PC-3 (cell line): ENCODE measurements around the gene CAPN7. TPM values are rescaled to one million over a fixed set of nuclear protein-coding genes. Genes with fewer than 3 reads are reported as not detected.

Experiments
- ATAC-seq: fragments of 200-7000 bp; cut with Tn5 transposase; 2 replicates; pipeline ENCODE4 v1.9.1; 2020; ENCODE audit warnings: mild to moderate bottlenecking, moderate library complexity
- BruUV-seq: library from RNA; stranded (reverse); fragments of 400-500 nt; replicated peaks from 2 replicates; lab custom pipeline; 2021; lab: Mats Ljungman, UMichigan
- CTCF ChIA-PET: fragments of 300-600 bp; sonication (Branson Sonifier 250); formaldehyde crosslinking; loops from one replicate; lab custom pipeline; 2022; ENCODE audit warnings: antibody characterized with exemption; lab: Charles Lee
- POLR2A ChIA-PET: fragments of 300-600 bp; sonication (Branson Sonifier 250); formaldehyde crosslinking; loops from one replicate; lab custom pipeline; 2022; ENCODE audit warnings: antibody characterized with exemption; ENCODE audit not compliant: unreplicated experiment; lab: Charles Lee
- DNase-seq: peaks from one replicate; pipeline ENCODE4 v3.0.0-alpha.2; 2015
- H2AFZ ChIP-seq: fragments of 300-600 bp; sonication (generic); 2 replicates; pipeline ENCODE4 v1.6.0; 2016; ENCODE audit warnings: antibody characterized with exemption, low read length
- H3F3A ChIP-seq: fragments of 300-600 bp; sonication (generic); one replicate; pipeline ENCODE4 v1.6.0; 2017; ENCODE audit warnings: antibody characterized with exemption, low read length, control low read depth, mild to moderate bottlenecking; ENCODE audit not compliant: unreplicated experiment
- H3K27ac ChIP-seq: fragments of 300-600 bp; sonication (generic); 2 replicates; pipeline ENCODE4 v1.5.1; 2016; ENCODE audit warnings: mild to moderate bottlenecking, low read length
- H3K27me3 ChIP-seq: fragments of 300-600 bp; sonication (generic); 2 replicates; pipeline ENCODE4 v1.6.1; 2016; ENCODE audit warnings: low read length, mixed read lengths
- H3K36me3 ChIP-seq: fragments of 300-600 bp; sonication (generic); 2 replicates; pipeline ENCODE4 v1.6.1; 2016; ENCODE audit warnings: low read depth, mixed run types, low read length, mixed read lengths
- H3K4me1 ChIP-seq: fragments of 300-600 bp; sonication (generic); 2 replicates; pipeline ENCODE4 v1.5.1; 2016; ENCODE audit warnings: low read length; ENCODE audit not compliant: insufficient read depth
- H3K4me2 ChIP-seq: fragments of 300-600 bp; sonication (generic); 2 replicates; pipeline ENCODE4 v1.6.0; 2016; ENCODE audit warnings: low read length
- H3K4me3 ChIP-seq: fragments of 300-600 bp; sonication (generic); 2 replicates; pipeline ENCODE4 v1.5.1; 2016; ENCODE audit warnings: mild to moderate bottlenecking, low read length, mixed read lengths
- H3K79me2 ChIP-seq: fragments of 300-600 bp; sonication (generic); 2 replicates; pipeline ENCODE4 v1.6.1; 2017; ENCODE audit warnings: low read length, mixed read lengths
- H3K9ac ChIP-seq: fragments of 300-600 bp; sonication (generic); 2 replicates; pipeline ENCODE4 v1.6.0; 2016; ENCODE audit warnings: mild to moderate bottlenecking, low read length
- H3K9me2 ChIP-seq: fragments of 300-600 bp; sonication (generic); replicated peaks from 2 replicates; pipeline ENCODE4 v1.6.1; 2016; ENCODE audit warnings: mixed run types, low read length, mixed read lengths
- H3K9me3 ChIP-seq: fragments of 300-600 bp; sonication (generic); 2 replicates; pipeline ENCODE4 v1.6.1; 2016; ENCODE audit warnings: low read length, mixed read lengths
- H4K20me1 ChIP-seq: fragments of 300-600 bp; sonication (generic); 2 replicates; pipeline ENCODE4 v1.6.1; 2016; ENCODE audit warnings: low read length, mixed read lengths
- EZH2 ChIP-seq: fragments of 300-600 bp; sonication (generic); IDR thresholded peaks from one replicate; pipeline ENCODE4 v1.6.1; 2017; ENCODE audit warnings: antibody characterized with exemption, mild to moderate bottlenecking, low read length; ENCODE audit not compliant: unreplicated experiment
- EZH2phosphoT487 ChIP-seq: fragments of 300-600 bp; sonication (generic); IDR thresholded peaks from 2 replicates; pipeline ENCODE4 v1.6.1; 2018; ENCODE audit warnings: mild to moderate bottlenecking, antibody characterized with exemption, low read length, borderline replicate concordance
- intact Hi-C: fragments of 100-400 bp; cut with micrococcal nuclease; formaldehyde crosslinking; loops from 2 replicates; pipeline ENCODE4 v1.9.0; 2023
- total RNA-seq: library from RNA; depleted of rRNA; stranded (reverse); fragments of >200 nt; gene quantifications from 2 replicates; pipeline ENCODE4 v1.2.3, GENCODE V29; 2014
- TF ChIP-seq, protein P1 (sequence below): fragments of 300-600 bp; sonication (generic); conservative IDR thresholded peaks from 2 replicates; pipeline ENCODE4 v1.5.1; 2017; ENCODE audit warnings: antibody characterized with exemption, low read depth, mild to moderate bottlenecking, low read length

The CAPN7 gene
- total RNA-seq, 1 experiment from 2014 or later, result 32.7 TPM

DNA sequence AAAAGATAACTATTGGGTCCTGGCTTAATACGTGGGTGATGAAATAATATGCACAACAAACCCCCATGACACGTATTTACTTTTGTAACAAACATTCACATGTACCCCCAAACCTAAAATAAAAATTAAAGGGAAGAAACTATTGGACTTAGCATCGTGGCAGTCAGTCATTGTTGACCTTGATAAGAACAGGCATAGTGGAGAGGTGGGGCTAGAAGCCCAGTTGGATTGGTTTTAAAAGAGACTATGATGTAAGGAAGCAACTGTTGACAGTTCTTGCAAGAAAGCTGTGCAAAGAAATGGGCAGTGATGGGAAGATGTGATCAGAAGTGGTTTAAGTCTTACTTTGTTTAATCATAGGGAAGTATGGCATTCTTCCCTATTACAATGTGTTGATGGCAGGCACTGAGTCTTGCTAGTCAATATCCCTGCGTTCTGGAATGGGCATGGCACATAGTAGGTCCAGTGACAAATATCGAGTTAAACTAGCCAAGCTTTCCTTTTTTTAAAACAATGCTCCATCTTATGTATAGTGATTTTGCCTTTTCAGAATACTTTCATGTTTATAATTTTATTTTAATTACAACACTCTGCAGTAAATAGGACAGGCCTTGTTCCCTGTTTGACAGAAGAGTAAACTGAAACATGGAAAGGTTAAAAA, 37.9 kb downstream of the CAPN7 start:
- DNase-seq, result no peak
- no TSS peak for BruUV-seq
- H2AFZ ChIP-seq, result no peak overlapping the region
- H3K4me2 ChIP-seq, result no peak overlapping the region
- H3K79me2 ChIP-seq, result no peaks in the 10 kb centered on the region
- no peak overlapping the region for H3K9ac ChIP-seq
- TF ChIP-seq EZH2phosphoT487 (no peak), EZH2 (no peak)
- TF ChIP-seq, protein P1, sequence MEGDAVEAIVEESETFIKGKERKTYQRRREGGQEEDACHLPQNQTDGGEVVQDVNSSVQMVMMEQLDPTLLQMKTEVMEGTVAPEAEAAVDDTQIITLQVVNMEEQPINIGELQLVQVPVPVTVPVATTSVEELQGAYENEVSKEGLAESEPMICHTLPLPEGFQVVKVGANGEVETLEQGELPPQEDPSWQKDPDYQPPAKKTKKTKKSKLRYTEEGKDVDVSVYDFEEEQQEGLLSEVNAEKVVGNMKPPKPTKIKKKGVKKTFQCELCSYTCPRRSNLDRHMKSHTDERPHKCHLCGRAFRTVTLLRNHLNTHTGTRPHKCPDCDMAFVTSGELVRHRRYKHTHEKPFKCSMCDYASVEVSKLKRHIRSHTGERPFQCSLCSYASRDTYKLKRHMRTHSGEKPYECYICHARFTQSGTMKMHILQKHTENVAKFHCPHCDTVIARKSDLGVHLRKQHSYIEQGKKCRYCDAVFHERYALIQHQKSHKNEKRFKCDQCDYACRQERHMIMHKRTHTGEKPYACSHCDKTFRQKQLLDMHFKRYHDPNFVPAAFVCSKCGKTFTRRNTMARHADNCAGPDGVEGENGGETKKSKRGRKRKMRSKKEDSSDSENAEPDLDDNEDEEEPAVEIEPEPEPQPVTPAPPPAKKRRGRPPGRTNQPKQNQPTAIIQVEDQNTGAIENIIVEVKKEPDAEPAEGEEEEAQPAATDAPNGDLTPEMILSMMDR, result no peak
- H3K9me3 ChIP-seq, result no peaks in the 10 kb centered on the region
- no peaks in the 10 kb centered on the region for H3K4me1 ChIP-seq
- no peaks in the 10 kb centered on the region for H3F3A ChIP-seq
- ChIA-PET POLR2A (no interaction called here), CTCF (no interaction called here)
- H3K9me2 ChIP-seq, result no peaks in the 10 kb centered on the region
- no peaks in the 10 kb centered on the region for H4K20me1 ChIP-seq
- intact Hi-C loops, result no loop called here
- H3K36me3 ChIP-seq, result peaks cover 71% of the 10 kb centered on the region
- no peak for ATAC-seq
- no peak overlapping the region for H3K4me3 ChIP-seq
- H3K27ac ChIP-seq, result no peak overlapping the region
- no peaks in the 10 kb centered on the region for H3K27me3 ChIP-seq

- TF ChIP-seq EZH2, result no peak
- no peak for TF ChIP-seq EZH2phosphoT487
- TF ChIP-seq, protein P1, result no peak
- ChIA-PET POLR2A (no interaction called here), CTCF (no interaction called here)
- intact Hi-C loops, result no loop called here
- Histone ChIP-seq H3K79me2 (no peaks in the 10 kb centered on the region), H3K9me3 (no peaks in the 10 kb centered on the region), H3K9ac (no peak overlapping the region), H3K4me1 (no peaks in the 10 kb centered on the region), H3F3A (no peaks in the 10 kb centered on the region), H2AFZ (no peak overlapping the region), H3K27me3 (no peaks in the 10 kb centered on the region), H3K9me2 (no peaks in the 10 kb centered on the region), H3K27ac (no peak overlapping the region), H3K4me2 (no peak overlapping the region), H3K4me3 (no peak overlapping the region), H3K36me3 (peaks cover 63% of the 10 kb centered on the region), H4K20me1 (no peaks in the 10 kb centered on the region)
- DNase-seq, result no peak
- no peak for ATAC-seq
- no TSS peak for BruUV-seq
These were observed 40.1 kb downstream of the CAPN7 start for GRCh38 chr3:15246186-15246585.

DNA sequence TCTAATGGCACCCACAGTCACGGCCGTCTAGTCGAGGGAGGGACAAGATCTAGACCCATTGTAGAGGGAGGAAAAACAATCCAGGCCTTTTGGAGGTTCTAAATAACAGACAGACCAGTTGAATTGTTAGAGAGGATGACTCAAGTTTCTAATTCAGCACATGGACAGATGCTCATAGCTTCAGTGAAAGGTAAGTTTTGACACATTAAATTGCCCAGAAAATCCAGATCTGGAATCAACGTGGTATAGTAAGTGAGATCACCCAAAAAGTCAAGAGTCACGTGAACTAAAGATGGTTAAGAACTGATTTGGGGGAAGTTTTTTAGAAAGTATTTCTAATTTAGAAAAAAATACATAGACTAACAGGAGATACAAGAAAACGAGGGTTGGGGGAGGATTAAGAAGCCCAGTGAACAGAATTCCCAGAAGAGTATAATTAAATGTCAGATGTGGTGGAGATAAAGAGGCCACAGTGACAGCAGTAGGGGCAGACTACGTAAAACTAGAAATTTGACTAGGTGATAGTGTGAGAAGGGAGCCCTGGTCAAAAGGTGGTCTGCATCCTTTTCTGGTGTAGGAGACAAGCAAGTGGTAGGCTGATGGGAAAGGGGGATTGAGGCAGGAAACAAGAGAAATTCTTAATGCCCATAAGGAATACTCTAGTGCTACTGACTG, 47.1 kb downstream of the CAPN7 start:
- no TSS peak for BruUV-seq
- Histone ChIP-seq H3K79me2 (no peaks in the 10 kb centered on the region), H3K27ac (no peak overlapping the region), H3F3A (no peaks in the 10 kb centered on the region), H3K9ac (no peak overlapping the region), H3K4me1 (no peaks in the 10 kb centered on the region), H2AFZ (no peak overlapping the region), H3K4me3 (no peak overlapping the region), H3K27me3 (no peaks in the 10 kb centered on the region), H3K9me2 (no peaks in the 10 kb centered on the region), H3K4me2 (no peak overlapping the region), H3K9me3 (no peaks in the 10 kb centered on the region), H4K20me1 (no peaks in the 10 kb centered on the region), H3K36me3 (peaks cover 52% of the 10 kb centered on the region)
- TF ChIP-seq EZH2phosphoT487 (no peak), EZH2 (no peak)
- TF ChIP-seq, protein P1, result no peak
- ChIA-PET POLR2A (no interaction called here), CTCF (no interaction called here)
- DNase-seq (no peak), ATAC-seq (no peak)
- intact Hi-C loops, result no loop called here
